HG03066 (cell line): ENCODE data around the gene BRD2.
A peak's percentile ranks its signal among the peaks of the same experiment; 100 is the strongest.

Experiments
- ATAC-seq: cut with Tn5 transposase; IDR thresholded peaks from one replicate; pipeline ENCODE4 v1.9.1; 2021; ENCODE audit warnings: low read depth; ENCODE audit not compliant: unreplicated experiment

Gene BRD2

DNA sequence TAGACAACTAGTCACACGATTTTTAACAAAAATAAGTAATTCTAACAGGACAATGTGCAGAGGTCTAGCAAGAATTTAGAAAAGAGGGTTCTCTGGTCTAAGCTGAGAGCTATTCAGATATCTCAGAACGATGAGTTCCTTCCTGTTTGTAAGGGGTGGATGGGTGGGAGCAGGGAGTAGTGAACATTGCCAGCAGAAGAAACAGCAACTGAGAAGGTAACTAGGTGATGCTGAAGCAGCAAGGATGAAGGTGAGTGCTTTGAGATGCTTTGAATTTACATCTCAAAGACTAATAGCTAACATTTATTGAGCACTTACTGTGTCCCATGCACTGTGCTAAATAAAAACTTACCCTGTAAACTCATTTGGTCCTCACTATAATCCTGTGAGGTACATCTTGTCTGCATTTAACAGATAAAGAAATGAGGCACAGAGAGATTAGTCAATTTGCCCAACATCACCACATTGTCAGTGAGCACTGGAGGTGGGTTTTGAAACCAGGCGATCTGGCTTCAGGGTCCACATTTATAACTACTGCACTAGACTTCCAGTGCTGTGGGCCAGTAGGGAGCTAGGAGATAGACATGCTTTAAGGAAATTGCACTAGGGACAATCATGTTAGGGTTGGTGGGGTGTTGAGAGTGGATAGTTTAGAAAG lies 15.7 kb downstream of the BRD2 start:
- ATAC-seq = no peak

DNA sequence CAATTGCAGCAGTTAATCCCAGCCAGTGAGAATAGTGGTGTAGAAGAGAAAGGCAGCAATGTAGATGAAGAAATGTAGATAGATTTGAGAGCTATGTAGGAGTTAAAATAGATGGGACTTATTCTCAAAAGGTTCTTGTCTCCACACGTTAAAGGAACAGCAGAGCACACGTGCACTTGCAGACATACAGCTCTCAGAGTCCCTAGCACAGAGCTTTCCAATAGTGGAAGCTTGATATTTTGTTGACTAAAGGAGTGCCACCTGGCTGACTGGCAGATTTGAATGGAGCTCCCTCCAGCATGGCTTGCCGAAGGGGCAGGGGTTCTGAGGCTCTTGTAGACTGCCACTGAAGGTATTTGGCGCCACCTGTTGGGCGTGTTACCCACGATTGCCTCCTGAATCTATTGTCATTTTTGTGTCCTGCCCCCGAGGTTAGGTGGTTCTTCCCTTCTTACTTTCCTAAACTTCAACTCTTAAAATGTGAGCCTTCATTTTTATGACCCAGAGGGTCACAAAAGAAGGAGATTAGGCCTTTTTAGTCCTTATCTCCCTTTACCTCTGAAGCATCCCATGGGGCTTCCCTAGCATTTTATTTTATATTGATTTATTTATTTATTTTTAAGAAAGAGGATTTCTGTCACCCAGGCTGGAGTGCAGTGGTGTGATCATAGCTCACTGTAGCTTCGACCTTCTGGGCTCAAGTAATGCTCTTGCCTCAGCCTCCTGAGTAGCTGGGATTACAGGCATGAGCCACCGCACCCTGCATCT lies 16.4 kb downstream of the BRD2 start:
- peak; percentile 55 for ATAC-seq

DNA sequence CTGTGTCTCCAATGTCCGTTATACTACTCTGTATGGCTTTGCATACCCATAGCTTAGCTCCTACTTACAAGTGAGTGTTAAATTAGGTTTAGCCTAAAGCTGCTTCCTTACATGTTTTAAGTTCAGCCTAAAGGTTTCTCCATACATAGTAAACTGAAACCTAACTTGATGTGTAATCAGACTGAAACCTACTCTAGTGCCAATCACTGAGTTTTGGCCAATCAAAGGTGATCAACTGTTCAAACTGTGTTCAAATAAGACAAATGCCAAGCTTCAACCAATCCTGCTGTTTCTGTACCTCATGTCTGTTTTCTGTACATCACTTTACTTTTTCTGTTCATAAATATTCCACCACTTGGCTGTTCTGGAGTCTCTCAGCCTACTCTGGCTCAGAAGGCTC lies 21.0 kb downstream of the BRD2 start:
- no peak for ATAC-seq

DNA sequence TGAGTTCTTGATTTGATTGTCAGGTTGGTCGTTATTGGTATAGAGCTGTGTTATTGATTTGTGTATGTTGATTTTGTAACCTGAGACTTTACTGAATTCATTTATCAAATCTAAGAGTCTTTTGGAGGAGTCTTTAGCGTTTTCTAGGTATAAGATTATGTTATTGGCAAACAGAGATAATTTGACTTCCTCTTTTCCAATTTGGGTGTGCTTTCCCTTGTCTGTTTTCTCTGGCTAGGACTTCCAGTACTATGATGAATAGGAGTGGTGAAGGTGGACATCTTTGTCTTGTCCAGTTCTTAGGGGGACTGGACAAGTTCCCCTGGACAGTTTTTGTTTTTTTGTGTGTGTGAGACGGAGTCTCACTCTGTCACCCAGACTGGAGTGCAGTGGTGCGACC lies 23.6 kb downstream of the BRD2 start:
- no peak for ATAC-seq

DNA sequence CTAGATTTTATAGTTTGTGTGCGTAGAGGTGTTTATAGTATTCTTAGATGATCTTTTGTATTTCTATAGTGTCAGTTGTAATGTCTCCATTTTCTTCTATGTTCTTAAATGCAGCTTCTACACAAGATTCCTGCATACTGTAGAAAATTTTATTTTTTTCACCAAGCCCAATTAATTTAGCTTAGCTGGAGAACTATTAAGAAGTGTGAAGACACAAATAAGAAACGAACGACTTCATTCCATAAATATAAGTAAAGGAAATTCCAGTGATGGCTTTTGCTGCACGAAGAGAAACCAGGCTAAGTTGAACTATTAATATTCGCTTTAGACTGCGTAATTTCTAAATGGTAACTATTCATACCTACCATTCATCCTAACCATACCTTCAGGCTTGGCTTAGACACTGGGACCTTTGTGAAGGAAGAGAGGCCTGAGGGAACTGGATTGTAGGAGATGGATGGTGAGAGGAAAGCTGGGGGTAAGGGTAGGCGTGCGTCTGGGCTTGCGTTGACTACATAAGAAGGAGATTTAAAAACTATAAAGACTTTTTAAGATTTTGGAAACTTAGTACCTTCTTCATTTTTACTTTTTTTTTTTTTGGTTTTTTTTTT lies 25.1 kb downstream of the BRD2 start:
- no peak for ATAC-seq

DNA sequence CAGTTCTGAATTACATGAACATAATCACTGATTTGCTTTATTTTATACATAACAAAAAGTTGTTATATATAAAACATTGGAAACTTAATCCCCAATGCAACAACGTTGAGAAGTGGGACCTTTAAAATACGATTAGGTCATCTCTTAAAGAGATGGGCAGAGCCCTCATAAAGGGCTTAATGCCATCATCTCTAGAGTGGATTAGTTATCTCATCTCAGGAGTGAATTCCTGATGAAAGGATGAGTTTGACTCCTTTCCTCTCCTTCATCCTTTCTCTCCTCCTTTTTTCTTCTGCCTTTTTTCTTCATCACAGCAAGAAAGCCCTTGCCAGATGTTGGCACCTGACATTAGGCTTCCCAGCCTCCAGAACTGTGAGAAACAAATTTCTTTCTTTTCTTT lies 27.1 kb downstream of the BRD2 start:
- ATAC-seq = no peak

DNA sequence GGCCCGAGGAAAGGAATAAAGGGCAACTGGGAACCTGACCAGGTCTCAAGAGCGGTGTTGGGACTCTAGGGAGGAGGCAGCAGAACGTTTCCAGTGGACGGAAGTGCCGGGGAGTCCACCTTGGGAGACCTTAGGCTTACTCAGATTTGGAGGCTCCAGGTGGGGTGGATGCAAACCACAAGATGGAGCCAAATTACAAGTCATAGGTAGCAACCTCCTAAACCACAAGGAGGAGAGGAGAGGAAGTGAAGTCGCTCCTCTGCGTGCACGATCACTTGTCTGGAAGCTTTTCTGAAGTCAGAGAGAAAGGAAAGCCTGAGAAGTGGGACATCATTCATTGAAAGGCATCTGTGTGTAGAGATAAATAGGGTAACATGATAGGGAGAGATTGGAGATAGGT lies 31.7 kb downstream of the BRD2 start:
- no peak for ATAC-seq

DNA sequence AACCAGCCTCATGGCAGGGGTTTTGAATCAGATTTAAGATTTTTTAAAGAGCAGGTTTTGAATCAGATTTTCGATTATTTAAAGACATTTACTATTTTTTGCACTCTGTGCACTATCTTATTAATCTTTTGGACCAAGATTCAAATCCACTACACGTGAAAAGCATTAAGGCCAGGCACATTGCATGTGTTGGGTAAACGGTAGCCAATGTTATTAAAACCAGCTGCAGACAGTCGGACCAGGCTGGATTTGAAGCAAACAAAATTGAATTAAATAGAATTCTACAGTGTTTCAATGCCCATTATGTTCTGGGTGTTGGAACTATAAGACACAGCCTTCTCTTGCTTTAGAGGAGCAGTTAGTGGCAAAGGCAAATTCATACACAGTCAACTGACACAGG lies 33.3 kb downstream of the BRD2 start:
- no peak for ATAC-seq

DNA sequence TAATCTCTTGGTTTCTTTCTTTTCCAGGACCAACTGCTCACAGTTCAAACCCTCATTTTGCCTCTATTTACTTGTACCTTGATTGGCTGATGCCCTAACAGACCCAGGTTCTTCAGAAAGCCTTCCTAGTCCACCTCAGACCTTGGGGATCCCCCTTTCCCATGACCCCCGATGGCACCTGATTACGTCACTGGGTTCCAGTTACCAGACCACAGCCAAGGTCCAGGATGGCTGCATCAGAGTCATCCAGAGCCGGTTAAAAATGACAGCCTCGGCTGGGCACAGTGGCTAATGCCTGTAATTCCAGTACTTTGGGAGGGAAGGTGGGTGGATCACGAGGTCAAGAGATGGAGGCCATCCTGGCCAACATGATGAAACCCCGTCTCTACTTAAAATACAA lies 36.5 kb downstream of the BRD2 start:
- no peak for ATAC-seq

DNA sequence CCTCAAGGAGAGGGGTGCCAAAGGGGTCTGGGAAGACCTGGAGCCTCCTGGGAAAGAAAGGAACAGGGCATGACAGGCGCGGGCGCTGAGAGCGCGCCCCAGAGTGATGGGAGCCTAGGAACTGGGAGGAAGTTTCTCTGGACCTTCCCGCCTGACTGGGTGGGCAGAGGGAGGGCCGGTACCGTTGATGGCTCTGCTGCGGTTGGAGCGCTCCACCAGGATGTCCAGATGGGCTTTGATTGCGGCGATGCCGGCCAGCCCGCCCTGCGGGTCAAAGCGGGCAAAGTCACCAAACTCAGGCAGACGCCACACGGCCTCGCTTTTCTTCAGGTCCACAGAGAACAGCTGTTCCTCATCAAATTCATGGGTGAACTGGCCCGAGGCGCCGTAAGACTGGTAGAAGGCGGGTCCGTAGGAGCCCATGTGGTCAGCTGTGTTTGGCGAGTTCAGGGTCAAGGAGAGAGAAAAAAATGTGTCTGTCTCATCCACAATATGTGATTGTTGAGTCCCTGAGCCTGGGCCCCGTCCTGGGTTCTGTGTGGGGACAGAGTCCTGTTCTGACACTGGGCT lies 39.5 kb downstream of the BRD2 start:
- ATAC-seq = no peak

DNA sequence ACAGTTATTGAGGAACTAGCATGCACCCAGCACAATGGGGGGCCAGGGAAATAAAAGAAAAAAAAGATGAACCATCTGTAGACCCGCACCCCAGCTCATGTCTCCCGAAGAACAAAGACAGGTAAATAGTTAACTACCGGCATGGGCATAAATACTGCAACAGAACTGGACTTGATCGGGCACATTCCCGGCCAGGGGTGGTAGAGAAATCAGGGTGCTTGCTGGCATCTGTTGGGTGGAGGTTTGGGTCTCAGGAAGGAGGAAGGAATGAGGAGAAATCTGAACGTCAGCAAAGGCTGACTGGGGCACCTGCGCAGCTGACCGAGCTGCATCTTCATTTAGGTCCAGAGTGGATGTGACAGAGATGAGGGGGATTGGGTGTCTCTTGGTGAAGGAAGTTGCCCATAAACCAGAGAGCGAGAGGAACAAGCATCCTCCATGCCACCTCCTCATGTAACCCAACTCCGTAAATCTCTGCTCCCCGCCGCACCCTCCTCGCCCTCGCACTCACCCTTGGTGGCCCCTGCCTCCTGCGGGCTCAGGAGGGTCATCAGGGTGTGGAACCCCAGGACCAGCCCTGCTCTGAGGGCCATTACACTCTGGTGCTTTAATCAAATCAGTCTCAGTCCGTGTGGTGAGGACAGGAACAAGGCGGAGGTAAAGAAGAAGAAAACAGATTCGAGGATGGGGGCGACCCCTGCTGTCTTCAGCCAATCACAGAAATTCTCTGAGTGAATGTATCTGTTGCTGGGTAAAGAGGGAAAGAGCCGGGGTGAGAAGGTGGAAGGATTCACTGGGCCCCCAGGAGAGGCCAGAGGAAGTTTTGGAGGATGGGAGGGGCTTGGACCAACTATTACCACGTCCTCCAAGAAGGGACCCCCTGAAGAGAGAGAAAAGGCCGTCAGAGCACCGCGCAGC lies 40.8 kb downstream of the BRD2 start, which contains the start of gene HLA-DOA:
TSS of gene HLA-DOA (minus strand) at position 648 of the 918 bp plus-strand sequence.
- peak; percentile 86 for ATAC-seq

DNA sequence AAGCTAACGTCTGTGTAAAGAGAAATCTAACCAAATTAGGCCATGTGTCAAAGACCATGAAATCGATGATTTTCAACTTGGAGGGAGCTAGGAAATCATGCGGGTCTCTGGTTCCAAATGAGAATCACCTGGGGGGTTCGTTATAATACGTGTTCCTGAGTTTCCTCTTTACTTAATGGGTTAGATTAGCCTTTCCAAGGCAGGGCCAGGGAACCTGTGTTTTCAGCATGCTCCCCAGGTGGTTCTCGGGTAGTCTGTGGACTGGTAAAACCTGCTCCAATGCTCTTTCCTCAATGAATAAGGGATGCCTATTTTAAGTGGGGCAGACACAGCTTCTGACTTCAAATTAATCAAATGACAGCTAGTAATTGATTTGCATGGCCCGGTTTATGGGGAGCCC lies 42.0 kb downstream of the BRD2 start:
- no peak for ATAC-seq

DNA sequence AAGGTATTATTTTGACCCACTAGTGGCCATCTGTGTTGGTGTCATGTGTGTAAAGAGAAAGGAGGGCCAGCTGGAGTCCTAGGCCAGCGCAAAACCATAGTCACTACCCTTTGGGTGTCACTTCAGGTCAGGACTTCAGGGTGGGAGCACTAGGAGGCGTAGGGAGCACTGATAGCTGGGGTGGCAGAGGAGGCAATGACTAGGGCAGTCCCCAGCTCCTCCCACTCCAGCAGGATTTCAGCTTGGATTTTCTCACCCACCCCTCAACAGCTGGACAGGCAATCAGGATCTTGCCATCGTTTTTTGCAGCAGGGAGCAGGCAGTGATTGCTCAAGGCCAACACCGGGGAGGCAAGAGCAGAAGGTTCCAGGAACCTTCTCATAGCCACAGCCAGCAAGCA lies 45.2 kb downstream of the BRD2 start:
- no peak for ATAC-seq

DNA sequence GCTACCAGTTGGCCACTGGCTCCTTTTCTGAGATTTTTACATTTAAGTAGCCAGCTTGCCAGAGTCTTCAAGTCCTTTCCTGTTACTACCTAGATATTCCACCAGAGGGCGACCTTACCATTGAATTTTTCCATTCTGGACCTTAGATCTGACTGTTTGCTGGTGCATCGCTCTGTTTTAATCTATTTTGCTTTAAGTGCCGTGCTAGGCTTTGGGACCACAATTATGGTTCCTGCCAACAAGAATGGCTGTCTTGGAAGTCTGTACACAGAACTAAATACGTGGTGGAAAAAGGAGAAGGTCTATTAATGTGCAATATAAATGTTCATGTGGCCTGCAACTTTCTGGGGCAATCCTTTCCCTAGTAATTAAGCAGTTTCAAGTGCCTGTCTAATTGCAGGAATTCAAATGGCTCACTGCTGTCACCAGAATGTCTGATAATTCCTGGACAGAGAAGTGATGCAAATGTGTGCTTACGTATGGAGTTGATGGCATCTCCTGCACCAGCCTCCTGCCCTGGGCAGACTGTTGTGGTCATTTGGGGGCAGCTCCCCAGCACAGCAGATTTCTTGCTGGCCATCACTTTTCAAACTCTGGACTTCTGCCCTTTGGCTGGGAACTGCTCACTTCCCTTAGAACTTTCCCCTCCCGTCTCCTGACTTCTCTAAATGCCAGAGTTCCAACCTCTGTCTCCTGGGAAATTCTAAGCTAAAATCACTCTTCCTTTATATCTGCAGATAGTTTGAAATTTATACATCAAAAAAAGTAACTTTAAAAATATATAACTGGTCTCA lies 46.6 kb downstream of the BRD2 start:
- ATAC-seq = no peak

DNA sequence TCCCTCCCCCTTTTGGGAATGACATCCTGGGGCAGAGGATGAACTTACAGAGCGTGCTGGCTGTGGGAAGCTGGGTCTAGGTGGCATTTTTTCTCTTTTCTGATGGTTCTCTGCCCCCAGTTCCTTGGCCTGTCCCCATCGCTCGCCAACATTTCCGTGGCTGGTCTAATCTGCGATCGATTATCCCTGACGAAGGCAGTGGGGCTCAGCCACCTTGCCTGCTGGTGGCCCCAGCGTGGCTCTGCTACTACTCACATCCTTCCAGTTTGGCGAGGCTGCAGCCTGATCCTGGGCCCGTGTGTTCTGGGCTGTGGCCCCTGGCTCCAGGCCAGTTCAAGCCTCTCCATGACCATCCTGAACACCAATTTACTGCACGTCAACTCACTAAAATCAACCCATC lies 47.4 kb downstream of the BRD2 start:
- ATAC-seq = no peak

DNA sequence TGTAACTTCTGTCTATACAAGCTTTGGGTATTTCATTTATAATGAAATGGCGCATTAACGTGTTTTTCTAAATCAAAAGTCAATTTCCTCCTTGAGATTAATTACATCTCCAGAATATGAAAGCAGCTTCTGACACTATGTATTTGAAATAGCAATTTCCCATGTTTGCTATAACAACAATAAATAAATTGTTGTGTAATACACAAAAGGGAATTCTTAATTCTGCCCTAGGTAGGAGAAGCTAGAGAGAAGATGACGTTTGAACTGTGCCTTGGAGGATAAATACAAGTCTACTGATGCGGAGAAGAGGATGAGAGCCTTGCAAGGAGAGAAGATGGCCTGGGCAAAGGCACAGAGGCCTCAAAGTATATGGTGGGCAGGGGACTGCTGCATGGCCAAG lies 48.6 kb downstream of the BRD2 start:
- no peak for ATAC-seq

DNA sequence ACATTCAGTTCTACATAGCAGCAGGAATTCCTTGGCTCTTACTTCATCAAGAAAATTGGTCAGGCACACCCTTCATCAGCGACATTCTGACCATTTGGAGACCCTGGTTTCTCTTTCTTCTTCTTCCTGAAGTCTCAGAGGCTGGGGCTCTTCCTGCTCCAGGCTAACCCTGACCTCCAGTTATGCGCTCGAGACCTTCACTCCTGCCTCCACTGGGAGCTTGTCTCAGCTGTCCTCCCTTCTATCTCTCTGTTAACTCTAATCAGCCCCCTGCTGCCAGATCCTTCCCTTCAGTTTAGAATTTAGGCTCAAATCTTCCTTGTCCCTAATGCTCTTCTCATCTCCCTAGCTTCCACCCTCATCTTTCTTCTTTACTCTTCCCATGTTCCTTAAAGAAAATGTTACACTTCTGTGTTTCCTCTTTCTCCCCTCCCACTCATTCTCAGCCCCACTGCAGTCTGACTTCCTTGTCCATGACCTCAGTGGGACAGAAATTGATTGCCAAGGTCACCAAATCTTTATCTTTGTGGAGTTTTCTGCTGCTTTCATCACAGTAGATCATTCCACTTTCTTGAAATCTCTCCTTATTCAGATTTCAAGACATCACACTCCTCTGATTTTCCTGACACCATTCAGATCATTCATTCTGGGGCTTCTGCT lies 49.4 kb downstream of the BRD2 start:
- no peak for ATAC-seq

DNA sequence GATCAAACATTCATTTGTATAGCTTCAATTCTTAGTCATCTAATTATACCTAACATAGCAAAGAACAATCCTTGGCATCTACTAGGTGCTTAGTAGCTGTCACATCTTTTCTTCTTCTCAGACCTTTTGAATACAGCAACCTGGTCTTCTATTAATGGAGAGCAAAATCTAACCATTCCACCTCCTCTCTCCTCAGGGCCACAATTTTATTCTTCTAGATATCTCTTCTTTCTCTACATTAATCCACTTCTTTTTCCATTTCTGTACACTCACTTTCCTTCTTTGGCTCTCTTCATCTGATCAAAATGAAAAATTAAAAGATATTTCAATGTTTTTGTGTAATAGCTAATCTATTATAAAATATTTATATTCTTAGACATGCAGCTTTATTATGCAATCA lies 50.0 kb downstream of the BRD2 start:
- no peak for ATAC-seq

DNA sequence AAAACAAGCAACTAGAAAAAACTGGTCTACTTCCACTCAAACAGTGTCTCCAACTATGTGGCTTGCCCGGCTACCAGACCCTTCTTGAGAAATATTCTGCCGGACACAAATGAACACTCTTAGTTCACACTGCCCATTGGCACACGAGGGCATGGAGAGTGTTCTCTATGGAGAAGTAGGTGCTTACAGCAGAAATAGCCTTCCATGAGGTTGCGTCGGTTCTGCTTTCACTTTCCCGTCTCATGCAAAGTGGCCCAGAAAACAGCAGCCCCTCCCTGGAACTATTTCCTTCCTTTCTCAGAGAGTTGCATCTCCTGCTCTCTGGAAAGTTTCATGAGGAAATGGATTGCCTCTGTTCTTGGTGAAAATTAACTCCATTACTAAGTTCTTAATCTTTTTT lies 50.5 kb downstream of the BRD2 start:
- ATAC-seq = peak; percentile 73
